Activated gamma-delta T cell (primary cell): ENCODE measurements around the gene RAB25.
A peak's percentile ranks its signal among the peaks of the same experiment; 100 is the strongest.

Experiments
- DNase-seq: peaks from one replicate; lab custom pipeline; 2025; lab: John Stamatoyannopoulos, UW

RAB25 gene

DNA sequence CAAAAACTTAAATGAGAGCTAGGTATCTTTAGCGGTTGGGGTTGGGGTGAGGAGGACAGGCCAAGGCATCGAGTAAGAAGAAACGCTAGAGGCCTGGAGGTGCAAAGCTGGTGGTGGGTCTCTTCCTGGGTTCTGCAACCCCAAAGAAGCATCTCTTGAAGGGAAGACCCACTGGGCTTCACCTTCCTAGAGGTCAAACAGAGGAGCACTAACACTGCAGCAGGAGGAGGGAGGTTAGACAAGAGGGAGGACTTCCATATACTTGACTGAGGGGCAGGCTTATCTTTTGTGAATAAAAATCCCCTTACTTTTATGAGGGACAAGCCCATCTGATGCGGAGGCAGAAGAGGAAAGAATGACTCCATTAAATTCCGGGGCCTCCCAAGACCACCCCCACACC, 18.8 kb downstream of the RAB25 start:
- DNase-seq: no peak

DNA sequence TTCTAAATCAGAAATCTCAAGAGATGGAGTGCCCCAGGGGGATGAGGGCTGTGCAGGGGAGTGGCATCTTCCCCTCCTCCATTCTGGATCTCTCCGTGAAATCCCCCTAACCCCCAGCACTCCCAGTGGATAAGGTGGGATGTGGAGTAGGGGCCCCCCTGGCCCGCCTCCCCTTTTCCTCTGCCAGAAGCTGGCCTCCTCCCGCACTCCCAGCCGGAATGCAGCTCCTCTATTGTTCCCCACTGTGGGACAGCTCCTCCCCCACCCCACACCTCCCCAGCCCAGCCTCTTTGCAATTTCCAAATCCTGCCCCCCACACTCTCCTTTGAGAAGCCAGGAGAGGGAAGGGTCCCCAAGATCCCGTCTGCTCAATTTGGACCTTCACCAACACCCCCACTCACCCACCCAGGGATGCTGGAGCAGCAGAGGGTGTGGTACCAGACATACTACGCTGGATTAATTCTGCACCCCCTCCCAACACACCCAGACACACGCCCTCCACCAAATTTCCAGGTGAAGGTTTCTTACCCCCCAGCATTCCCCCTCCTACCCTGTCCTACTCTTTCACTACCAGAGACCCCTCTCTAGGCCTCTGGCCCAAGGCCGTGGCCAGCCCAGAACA, 19.4 kb downstream of the RAB25 start:
- no peak for DNase-seq

DNA sequence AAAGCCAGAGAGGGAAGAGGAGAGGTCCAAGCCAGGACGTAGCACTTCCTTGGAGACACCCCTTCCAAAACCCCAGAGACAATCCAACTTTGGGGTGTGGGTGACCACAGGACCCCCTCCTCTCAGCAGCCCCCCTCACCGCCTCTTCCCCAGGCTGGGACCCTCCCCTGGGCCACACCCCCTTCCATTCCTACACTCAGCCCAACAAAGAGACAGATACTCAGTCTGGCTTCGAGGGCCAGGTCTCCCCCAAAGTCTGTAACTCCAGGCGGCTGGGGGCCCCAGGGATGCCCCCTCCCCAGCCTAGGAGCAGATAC, 19.9 kb downstream of the RAB25 start:
- DNase-seq: no peak

GRCh38 chr1:156081180-156081916, 20.4 kb downstream of the RAB25 start:
- no peak for DNase-seq

DNA sequence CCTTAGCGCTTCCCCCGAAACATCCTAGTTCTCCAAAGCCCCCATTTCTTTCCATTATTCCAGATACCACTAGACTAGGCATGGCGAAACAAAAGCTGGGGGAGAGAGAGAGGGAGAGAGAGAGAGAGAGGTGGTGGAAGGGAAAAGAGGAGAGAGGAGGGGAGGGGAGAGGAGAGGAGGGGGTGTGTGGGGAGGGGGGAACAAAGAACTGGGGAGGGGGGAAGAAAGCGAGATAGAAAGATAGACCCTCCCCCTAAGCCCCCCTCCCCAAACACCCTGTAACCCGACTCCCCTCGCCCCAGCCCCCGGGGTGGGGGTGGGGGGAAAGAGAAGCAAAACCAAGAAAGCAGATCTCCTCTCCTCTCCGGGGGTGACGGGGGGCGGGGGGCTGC, 21.0 kb downstream of the RAB25 start:
- no peak for DNase-seq

GRCh38 chr1:156082309-156083091, 21.5 kb downstream of the RAB25 start, which contains the start of gene MEX3A:
TSS of gene MEX3A (minus strand) at chr1:156082465. CDS start at chr1:156081998, 467 bp downstream.
- DNase-seq: peak; percentile 44

DNA sequence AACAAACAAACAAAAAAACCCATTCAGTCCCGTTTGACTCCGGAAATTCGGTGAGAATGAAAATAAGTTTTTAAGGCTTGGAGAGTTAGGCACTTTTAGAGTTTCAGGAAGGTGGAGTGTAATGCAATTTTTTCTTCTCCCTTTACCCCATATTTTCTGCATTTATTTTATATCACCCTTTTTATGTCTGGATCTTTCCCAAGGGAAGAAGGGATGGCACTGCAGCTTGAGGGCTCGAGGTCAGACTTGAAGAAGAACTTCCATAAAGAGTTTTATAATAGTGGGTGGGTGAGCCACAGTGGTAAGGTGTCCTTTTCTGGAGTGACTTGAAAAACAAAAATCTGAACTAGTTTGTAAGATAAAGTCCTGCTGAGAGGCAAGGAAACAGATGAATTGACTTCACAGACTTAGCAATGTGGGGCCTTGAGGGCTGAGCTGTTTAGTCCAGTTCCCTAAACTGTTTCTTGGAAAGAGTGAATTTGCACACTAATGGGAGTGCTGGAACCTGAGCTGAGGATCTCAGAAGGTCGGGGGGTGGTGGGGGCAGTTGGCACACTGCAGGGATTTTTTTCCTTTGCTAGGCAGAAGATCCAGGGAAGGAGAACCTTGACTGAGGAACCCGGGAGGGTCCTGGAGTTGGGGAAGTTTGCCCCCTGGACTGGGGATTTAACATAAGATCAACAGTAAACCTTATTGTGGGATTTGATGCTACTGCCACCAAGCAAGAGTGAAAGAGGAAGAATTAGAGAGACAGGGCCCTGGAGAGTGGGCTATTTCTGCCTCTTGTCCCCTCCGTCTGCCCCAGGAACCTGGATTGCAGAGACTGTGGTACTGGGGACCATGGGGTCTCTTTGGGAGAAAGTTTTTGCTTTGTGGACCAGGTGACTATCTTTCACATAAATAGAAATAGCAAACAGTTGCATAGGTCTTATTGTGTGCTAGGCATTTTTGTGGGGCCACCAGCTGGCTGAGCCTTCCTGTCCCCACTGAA, 23.1 kb downstream of the RAB25 start:
- no peak for DNase-seq

DNA sequence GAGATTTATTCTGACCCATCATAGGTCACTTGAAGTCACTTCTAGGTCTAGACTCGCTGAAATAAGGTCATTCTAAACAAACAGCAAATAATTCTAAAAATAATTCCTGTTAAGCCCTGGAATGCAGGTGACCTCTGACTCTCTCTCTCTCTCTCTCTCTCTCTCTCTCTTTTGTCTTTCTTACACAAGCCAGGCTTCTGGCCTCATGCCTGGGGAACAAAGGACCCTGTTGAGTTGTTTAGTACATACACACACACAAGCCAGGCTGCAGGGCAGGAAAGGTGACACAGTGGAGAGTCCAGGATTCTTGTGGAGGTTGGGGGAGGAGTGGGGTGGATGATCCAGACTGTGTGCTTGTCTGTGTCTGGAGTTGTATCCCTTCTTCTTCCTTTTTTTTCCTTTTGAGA, 25.3 kb downstream of the RAB25 start:
- DNase-seq: no peak

DNA sequence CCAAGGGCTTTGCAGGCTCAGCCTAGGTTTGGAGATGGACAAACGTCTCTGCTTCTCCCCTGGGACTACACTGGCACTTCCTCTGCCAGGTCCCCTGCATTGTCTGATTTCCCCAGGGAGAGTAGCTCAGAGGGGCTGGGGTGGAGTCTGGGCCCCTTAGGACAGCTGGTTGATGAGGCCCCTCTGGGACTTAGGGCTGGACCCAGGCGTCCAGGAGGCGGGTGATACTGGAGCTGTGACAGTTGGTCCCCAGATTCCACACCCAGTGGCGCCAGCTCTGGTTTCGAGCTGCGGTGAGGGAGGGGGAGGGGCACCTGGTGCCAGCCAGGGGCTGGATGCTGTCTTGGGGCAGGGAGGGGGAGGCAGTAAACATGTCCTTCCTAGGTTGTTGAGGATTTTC, 28.7 kb downstream of the RAB25 start:
- no peak for DNase-seq

DNA sequence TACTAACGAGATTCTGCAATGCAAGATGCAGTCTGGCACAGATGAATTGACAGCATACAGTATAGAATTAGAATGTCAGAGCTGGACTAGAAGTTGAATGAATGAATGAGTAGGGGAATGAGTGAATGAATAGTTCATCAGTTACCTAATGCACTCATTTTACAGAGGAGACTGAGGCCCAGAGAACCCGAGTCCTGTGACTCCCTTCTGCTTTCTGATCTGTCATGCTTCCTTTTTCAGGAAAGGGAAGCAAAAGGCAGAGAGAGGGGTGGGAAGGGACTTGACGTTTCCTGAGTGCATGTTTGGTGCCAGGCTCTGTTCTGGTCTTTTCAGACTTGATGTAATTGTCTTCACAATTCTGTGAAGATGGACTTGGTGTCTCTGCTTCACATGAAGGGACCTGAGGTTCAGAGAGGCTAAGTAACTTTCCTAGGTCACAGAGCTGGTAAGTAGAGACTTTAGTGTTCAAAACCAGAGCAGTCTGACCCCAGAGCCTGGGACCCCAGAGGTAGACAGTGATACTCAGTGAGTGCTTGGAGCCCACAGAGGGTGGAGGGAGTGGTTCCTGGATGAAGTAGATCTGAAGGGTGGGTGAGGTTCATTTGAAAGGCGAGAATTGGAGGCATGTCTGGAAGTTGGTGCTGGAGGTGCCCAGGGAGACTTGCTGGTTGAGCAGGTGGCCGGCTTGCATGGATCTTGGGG, 29.3 kb downstream of the RAB25 start:
- no peak for DNase-seq

DNA sequence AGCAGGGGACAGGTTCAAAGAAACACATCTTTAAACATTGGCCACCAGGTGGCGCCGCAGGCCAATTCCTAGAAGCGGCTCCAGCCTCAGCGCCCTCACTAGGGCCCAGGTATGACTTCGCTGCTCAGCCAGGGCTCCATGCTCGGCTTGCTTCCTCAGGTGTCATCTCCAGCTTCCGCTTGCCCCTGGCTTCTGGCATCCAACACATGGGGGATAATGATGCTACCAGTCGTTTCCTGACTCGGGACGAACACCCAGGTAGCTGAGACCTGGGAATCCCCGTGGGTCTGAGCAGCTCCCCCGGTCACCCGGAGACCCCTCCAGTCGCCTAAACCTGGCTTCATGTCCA, 29.9 kb downstream of the RAB25 start:
- peak; percentile 45 for DNase-seq

DNA sequence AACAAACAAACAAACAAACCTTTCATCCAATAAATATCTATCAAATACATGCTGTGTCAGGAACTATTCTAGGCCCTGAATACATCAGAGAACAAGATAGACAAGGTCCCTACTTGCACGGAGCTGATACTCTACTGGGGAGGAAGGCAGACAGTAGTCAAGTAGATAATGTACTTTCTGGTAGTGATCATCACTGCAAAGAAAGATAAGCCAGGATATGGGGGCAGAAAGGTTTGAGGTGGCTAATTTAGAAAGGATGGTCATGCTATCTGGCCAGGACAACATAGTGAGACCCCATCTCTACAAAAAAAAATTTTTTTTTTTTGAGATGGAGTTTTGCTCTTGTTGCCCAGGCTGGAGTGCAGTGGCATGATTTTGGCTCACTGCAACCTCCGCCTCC, 30.6 kb downstream of the RAB25 start:
- no peak for DNase-seq

- no peak for DNase-seq
Observed at GRCh38 chr1:156095906-156096508, 35.0 kb downstream of the RAB25 start.

- DNase-seq: peak; percentile 56
Observed at GRCh38 chr1:156096640-156097391, 35.9 kb downstream of the RAB25 start.

DNA sequence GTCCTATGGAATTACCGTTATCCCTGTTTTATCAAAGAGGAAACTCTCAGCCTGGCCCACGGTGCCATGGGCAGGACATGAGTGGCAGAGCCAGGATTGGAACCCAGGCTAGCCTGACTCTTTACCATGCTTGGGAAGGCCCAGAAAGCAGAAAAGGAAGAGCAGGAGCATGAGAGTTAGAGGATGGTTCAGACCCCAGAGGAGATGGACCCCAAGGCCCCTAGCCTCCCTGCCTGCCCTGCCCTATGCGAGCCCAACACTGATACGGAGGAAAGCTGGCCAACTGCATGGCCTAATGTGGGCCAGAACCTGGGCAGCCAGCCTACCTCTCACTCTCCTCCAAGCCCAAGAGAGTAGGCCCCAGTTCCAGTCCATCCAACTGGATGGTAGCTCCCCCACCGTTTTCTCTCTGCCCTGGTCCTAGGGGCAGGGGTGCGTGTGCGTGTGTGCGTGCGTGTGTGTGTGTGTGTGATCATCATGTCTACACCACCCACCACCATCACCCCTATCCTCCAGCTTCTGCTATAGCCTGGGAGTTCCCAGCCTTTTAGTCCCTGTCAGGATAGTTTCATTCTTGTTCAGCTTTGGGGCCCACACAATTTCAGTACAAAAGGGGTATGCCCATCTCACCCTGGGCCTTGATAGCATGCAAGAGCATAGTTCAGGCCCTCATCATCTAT, 36.7 kb downstream of the RAB25 start:
- DNase-seq: no peak

DNA sequence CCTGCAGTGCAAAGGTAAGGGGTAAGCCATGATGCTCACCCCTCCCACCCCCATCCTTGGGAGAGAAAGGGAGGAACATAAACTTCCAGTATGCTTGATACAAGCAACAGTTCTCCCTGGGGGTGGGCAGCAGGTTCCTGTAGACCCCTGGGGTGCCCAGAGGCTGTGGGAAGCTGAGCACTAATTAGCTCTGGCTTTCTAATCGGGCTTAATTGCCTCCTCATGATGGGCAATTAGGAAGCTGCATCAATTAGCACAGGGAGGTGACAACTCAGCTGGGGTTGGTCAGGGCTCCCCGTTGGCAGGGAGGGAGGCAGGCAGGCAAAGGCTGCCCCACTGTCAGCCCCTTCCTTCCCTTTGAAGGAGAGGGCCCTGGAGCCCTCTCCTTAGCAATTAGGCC, 37.8 kb downstream of the RAB25 start:
- no peak for DNase-seq

DNA sequence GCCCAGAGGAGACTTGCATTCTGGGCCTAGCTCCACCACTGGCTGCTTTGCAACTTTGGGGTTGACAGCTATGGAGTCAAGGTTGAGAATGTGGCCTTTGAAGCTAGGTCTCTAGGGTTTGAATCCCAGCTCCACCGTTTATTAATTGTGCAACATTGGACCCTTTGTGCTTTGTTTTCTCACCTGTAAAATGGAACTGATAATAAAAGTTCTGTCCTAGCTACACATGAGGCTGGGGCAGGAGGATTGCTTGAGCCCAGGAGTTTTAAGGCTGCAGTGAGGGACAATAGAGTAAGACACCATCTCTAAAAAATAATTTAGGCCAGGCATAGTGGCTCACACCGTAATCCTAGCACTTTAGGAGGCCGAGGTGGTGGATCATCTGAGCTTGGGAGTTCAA, 38.3 kb downstream of the RAB25 start:
- DNase-seq: no peak

- no peak for DNase-seq
Observed at GRCh38 chr1:156100205-156100995, 39.4 kb downstream of the RAB25 start.

GRCh38 chr1:156101880-156102279, 40.9 kb downstream of the RAB25 start:
- DNase-seq: no peak
